K562 (cell line): ENCODE results near the gene TDO2. TPM values are rescaled to one million over a fixed set of nuclear protein-coding genes. Genes with fewer than 3 reads are reported as not detected.

Source experiments
- ATAC-seq: fragments of 200-7000 bp; cut with Tn5 transposase; 3 replicates; pipeline ENCODE4 v1.9.1; 2020; ENCODE audit warnings: moderate library complexity
- BruUV-seq: library from RNA; stranded (reverse); fragments of 400-500 nt; replicated peaks from 2 replicates; lab custom pipeline; 2021; lab: Mats Ljungman, UMichigan
- CTCF ChIA-PET: fragments of 300-600 bp; formaldehyde crosslinking; extraction: SDS; loops from one replicate; lab custom pipeline; 2021; ENCODE audit warnings: low intra/inter-chr PET ratio; lab: Yijun Ruan, JAX
- POLR2A ChIA-PET: fragments of 300-600, 350-650 bp; sonication (Branson Sonifier 250); formaldehyde crosslinking; extraction: SDS; loops from one replicate; lab custom pipeline; 2021; ENCODE audit warnings: antibody characterized with exemption, inconsistent platforms; lab: Yijun Ruan, JAX
- DNase-seq, 4 experiments: peaks; one replicate each; pipeline versions ENCODE4 v3.0.0 to v3.0.0-alpha.2; 2011 to 2018; ENCODE audit warnings: low spot score in 3 of 4, mixed read lengths in 3 of 4; ENCODE audit errors: extremely low read depth in 1 of 4
- FAIRE-seq: peaks from 2 replicates; lab custom pipeline; 2011; peaks lifted over from hg19 to GRCh38; lab: Jason Lieb, UNC
- H2AFZ ChIP-seq: 2 replicates; pipeline ENCODE4 v1.6.0; 2011; ENCODE audit warnings: low read depth, low read length, control low read depth, inconsistent platforms
- H3K27ac ChIP-seq: fragments of 200-600 bp; 3 replicates; pipeline ENCODE4 v1.8.0; 2011; ENCODE audit warnings: low read depth, mild to moderate bottlenecking, control low read depth, inconsistent platforms, low read length, moderate library complexity, mixed read lengths; ENCODE audit errors: extremely low read depth
- H3K27me3 ChIP-seq, 2 experiments: fragments of 300-600 bp in 1 of 2; 2 replicates in 1 of 2; 3 replicates in 1 of 2; pipeline versions ENCODE4 v1.6.0 to v1.8.0; 2011; ENCODE audit warnings: inconsistent platforms in 2 of 2, low read length in 2 of 2, mild to moderate bottlenecking in 1 of 2, mixed read lengths in 1 of 2, moderate library complexity in 1 of 2; ENCODE audit not compliant: control insufficient read depth in 2 of 2, insufficient read depth in 2 of 2
- H3K36me3 ChIP-seq: fragments of 300-600 bp; 3 replicates; pipeline ENCODE4 v1.8.0; 2011; ENCODE audit warnings: mild to moderate bottlenecking, low read length, inconsistent platforms; ENCODE audit not compliant: control insufficient read depth, insufficient read depth
- H3K4me1 ChIP-seq, 2 experiments: fragments of 200-600 bp in 1 of 2; replicated peaks in 1 of 2; 2 replicates in 1 of 2; 3 replicates in 1 of 2; pipeline versions ENCODE4 v1.5.1 to v1.8.0; 2011; ENCODE audit warnings: inconsistent platforms in 2 of 2, low read length in 2 of 2, mild to moderate bottlenecking in 1 of 2, mixed read lengths in 1 of 2, moderate library complexity in 1 of 2; ENCODE audit not compliant: control insufficient read depth in 2 of 2, insufficient read depth in 2 of 2
- H3K4me2 ChIP-seq: 2 replicates; pipeline ENCODE4 v1.6.1; 2011; ENCODE audit warnings: low read length, control low read depth, inconsistent platforms, mixed read lengths; ENCODE audit not compliant: insufficient read depth
- H3K4me3 ChIP-seq: fragments of 200-600 bp; sonication (generic), shearing (Covaris generic); 2 replicates; pipeline ENCODE4 v1.5.1; 2016; ENCODE audit warnings: control low read depth, inconsistent platforms
- H3K79me2 ChIP-seq: fragments of 200-600 bp; 3 replicates; pipeline ENCODE4 v1.8.0; 2011; ENCODE audit warnings: low read length, inconsistent platforms; ENCODE audit not compliant: control insufficient read depth, insufficient read depth
- H3K9ac ChIP-seq, 2 experiments: 2 replicates each; pipeline versions ENCODE4 v1.6.0 to v1.6.1; 2011; ENCODE audit warnings: low read depth in 2 of 2, low read length in 2 of 2, control low read depth in 1 of 2, inconsistent platforms in 1 of 2, mild to moderate bottlenecking in 1 of 2, mixed read lengths in 1 of 2; ENCODE audit not compliant: insufficient read depth in 1 of 2
- H3K9me1 ChIP-seq: one replicate; pipeline ENCODE4 v1.6.0; 2011; ENCODE audit warnings: inconsistent platforms, mild to moderate bottlenecking, low read length, moderate library complexity; ENCODE audit not compliant: control insufficient read depth, insufficient read depth
- H3K9me3 ChIP-seq: replicated peaks from 2 replicates; pipeline ENCODE4 v1.5.1; 2011; ENCODE audit warnings: low read depth, low read length, inconsistent platforms; ENCODE audit not compliant: control insufficient read depth, insufficient read depth
- H4K20me1 ChIP-seq: replicated peaks from 2 replicates; pipeline ENCODE4 v1.6.1; 2011; ENCODE audit warnings: low read length, inconsistent platforms, mixed read lengths; ENCODE audit not compliant: control insufficient read depth, insufficient read depth
- ELF2 ChIP-seq: fragments of 250-450 bp; sonication (Bioruptor Pico); IDR thresholded peaks from 2 replicates; pipeline ENCODE4 v1.5.0; 2021; ENCODE audit warnings: mild to moderate bottlenecking
- JUN ChIP-seq, 2 experiments: sonication (generic) in 1 of 2; formaldehyde crosslinking in 1 of 2; IDR thresholded peaks; 2 replicates each; pipeline versions ENCODE4 v1.6.1 to v1.8.0; 2012 to 2022; ENCODE audit warnings: borderline replicate concordance in 2 of 2, mild to moderate bottlenecking in 2 of 2, improper control_type of control experiment in 1 of 2, low read depth in 1 of 2, low read length in 1 of 2, missing genetic modification reagents in 1 of 2
- ZNF140 ChIP-seq: fragments of 250-450 bp; sonication (Bioruptor Pico); IDR thresholded peaks from 2 replicates; pipeline ENCODE4 v1.8.0; 2021; ENCODE audit warnings: moderate library complexity, mild to moderate bottlenecking, inconsistent platforms
- ZNF707 ChIP-seq: fragments of 250-450 bp; sonication (Bioruptor Pico); conservative IDR thresholded peaks from 2 replicates; pipeline ENCODE4 v1.8.0; 2022; ENCODE audit warnings: inconsistent platforms, mild to moderate bottlenecking, moderate library complexity
- WGBS: fragments of 100-300 bp; shearing (Covaris generic); methylation state at CpG from one replicate; pipeline ENCODE4 v1.1.6; 2016; ENCODE audit warnings: low coverage, mixed read lengths; ENCODE audit not compliant: insufficient coverage; ENCODE audit errors: missing lambda C conversion rate; 5-methylcytosine and 5-hydroxymethylcytosine counted together
- in situ Hi-C: fragments of 300-500 bp; cut with MboI; formaldehyde crosslinking; loops from 4 replicates; pipeline ENCODE4 v1.15.0; 2018; ENCODE audit warnings: inconsistent platforms, mixed read lengths
- intact Hi-C: fragments of 100-400 bp; cut with micrococcal nuclease; formaldehyde crosslinking; loops from 2 replicates; pipeline ENCODE4 v1.14.2; 2022
- polyA plus RNA-seq, 8 experiments: library from polyadenylated mRNA; depleted of rRNA in 4 of 8; stranded (reverse) in 5 of 8; unstranded in 3 of 8; fragments of >200 nt; fragmentation: Nextera tagmentation in 2 of 8; fragmentation: Illumina TruSeq in 1 of 8; extraction: Ambion mirVana in 2 of 8; extraction: Trizol in 1 of 8; gene quantifications; 2 replicates each; pipeline versions ENCODE4 v1.2.1 to v1.2.3, GENCODE V29; 2011 to 2014; ENCODE audit warnings: inconsistent platforms in 1 of 8, missing spikeins in 1 of 8
- total RNA-seq, 7 experiments: library from RNA; depleted of rRNA in 6 of 7; stranded (reverse); fragments of >200 nt in 6 of 7; fragmentation: Illumina TruSeq in 2 of 7; extraction: Trizol in 2 of 7; gene quantifications; 2 replicates each; pipeline versions ENCODE4 v1.2.1 to v1.2.3, GENCODE V29; 2011 to 2021; ENCODE audit warnings: low replicate concordance in 1 of 7
- TF ChIP-seq, protein P1 (sequence below): fragments of 200-800 bp; sonication (Bioruptor generic); IDR thresholded peaks from 2 replicates; pipeline ENCODE4 v1.6.1; 2016; ENCODE audit warnings: missing genetic modification characterization, missing compliant biosample characterization
- TF ChIP-seq, protein P2 (sequence below): sonication (generic); formaldehyde crosslinking; IDR thresholded peaks from 2 replicates; pipeline ENCODE4 v1.8.1; 2023; ENCODE audit warnings: mild to moderate bottlenecking, missing genetic modification reagents

TDO2 gene
- total and polyA plus RNA-seq, 9 of the 15 experiments (the other 6 are each of a cell fraction or from before 2014, with no cell fraction given) = 0.09 to 0.65 (median 0.22) TPM; not detected in 2

DNA sequence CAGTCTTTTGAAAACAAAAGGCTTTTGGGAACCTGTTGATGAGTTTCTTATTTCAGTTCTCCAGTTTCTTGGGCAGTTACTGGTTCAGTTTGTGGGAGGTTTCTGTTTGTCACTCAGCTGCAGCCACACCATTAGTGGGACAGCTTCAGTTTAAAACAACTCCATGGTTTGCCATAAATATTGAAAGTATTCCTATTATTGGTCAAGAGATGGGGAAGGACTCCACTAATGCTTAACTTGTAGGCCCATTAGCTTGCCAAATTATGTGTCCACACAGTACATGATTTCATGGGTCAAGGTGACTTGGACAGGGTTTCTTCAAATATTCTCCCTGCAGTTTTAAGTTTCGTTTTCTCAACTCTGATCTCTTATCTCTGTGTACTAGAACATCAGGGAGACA lies 21.9 kb upstream of the TDO2 start (continued):
- TF ChIP-seq, protein P1, sequence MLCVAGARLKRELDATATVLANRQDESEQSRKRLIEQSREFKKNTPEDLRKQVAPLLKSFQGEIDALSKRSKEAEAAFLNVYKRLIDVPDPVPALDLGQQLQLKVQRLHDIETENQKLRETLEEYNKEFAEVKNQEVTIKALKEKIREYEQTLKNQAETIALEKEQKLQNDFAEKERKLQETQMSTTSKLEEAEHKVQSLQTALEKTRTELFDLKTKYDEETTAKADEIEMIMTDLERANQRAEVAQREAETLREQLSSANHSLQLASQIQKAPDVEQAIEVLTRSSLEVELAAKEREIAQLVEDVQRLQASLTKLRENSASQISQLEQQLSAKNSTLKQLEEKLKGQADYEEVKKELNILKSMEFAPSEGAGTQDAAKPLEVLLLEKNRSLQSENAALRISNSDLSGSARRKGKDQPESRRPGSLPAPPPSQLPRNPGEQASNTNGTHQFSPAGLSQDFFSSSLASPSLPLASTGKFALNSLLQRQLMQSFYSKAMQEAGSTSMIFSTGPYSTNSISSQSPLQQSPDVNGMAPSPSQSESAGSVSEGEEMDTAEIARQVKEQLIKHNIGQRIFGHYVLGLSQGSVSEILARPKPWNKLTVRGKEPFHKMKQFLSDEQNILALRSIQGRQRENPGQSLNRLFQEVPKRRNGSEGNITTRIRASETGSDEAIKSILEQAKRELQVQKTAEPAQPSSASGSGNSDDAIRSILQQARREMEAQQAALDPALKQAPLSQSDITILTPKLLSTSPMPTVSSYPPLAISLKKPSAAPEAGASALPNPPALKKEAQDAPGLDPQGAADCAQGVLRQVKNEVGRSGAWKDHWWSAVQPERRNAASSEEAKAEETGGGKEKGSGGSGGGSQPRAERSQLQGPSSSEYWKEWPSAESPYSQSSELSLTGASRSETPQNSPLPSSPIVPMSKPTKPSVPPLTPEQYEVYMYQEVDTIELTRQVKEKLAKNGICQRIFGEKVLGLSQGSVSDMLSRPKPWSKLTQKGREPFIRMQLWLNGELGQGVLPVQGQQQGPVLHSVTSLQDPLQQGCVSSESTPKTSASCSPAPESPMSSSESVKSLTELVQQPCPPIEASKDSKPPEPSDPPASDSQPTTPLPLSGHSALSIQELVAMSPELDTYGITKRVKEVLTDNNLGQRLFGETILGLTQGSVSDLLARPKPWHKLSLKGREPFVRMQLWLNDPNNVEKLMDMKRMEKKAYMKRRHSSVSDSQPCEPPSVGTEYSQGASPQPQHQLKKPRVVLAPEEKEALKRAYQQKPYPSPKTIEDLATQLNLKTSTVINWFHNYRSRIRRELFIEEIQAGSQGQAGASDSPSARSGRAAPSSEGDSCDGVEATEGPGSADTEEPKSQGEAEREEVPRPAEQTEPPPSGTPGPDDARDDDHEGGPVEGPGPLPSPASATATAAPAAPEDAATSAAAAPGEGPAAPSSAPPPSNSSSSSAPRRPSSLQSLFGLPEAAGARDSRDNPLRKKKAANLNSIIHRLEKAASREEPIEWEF (CRISPR knock-in tag) = no peak
- TF ChIP-seq, protein P2, sequence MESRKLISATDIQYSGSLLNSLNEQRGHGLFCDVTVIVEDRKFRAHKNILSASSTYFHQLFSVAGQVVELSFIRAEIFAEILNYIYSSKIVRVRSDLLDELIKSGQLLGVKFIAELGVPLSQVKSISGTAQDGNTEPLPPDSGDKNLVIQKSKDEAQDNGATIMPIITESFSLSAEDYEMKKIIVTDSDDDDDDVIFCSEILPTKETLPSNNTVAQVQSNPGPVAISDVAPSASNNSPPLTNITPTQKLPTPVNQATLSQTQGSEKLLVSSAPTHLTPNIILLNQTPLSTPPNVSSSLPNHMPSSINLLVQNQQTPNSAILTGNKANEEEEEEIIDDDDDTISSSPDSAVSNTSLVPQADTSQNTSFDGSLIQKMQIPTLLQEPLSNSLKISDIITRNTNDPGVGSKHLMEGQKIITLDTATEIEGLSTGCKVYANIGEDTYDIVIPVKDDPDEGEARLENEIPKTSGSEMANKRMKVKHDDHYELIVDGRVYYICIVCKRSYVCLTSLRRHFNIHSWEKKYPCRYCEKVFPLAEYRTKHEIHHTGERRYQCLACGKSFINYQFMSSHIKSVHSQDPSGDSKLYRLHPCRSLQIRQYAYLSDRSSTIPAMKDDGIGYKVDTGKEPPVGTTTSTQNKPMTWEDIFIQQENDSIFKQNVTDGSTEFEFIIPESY (CRISPR knock-in tag) = no peak
- TF ChIP-seq ZNF707 = no peak

DNA sequence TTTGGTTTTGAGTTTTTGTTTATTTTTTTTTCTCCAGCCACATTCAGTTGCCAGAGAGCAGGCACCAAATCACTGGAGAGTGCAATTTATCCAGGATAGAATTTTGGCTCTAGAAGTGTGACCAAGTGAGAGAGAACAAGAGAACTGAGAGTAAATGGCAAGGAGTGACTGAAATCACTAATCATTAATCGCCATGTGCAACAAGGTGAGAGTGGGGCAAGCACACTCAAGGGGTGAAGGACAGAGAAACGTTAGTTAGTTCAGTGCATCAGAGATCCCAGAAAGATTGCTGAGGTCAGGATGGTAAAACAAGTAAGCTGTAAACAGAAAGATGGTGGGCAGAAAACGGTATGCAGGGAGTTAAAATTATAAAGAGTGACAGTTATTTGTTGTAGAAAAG lies 19.6 kb upstream of the TDO2 start:
- intact Hi-C loops = no loop called here
- no peak overlapping the region for H3K27ac ChIP-seq
- no peak overlapping the region for H3K4me2 ChIP-seq
- H3K79me2 ChIP-seq = no peaks in the 10 kb centered on the region
- no peak overlapping the region for H3K9ac ChIP-seq
- DNase-seq (no peak), FAIRE-seq (no peak), ATAC-seq (no peak)
- no peaks in the 10 kb centered on the region for H3K27me3 ChIP-seq
- no peak for TF ChIP-seq JUN (IDR thresholded peaks at IDR 0.05; ENCODE audit: borderline replicate concordance, low read depth, low read length)
- no peak for TF ChIP-seq JUN (CRISPR knock-in tag; IDR thresholded peaks at IDR 0.05; ENCODE audit: borderline replicate concordance)
- no peak for TF ChIP-seq ELF2 (CRISPR knock-in tag)
- no peak for TF ChIP-seq ZNF140
- H3K36me3 ChIP-seq = no peaks in the 10 kb centered on the region
- H2AFZ ChIP-seq = no peak overlapping the region
- POLR2A ChIA-PET = no interaction called here
- WGBS = 0% methylated on average over 3 of the region's 3 CpGs
- in situ Hi-C loops = no loop called here
- no peak overlapping the region for H3K4me3 ChIP-seq
- H3K9me1 ChIP-seq = no peaks in the 10 kb centered on the region
- CTCF ChIA-PET = no interaction called here
- H3K4me1 ChIP-seq = no peaks in the 10 kb centered on the region
- H4K20me1 ChIP-seq = no peaks in the 10 kb centered on the region
- BruUV-seq = no TSS peak
- H3K9me3 ChIP-seq = no peaks in the 10 kb centered on the region
